ENCODE data around the gene HCFC2. TPM values are rescaled to one million over a fixed set of nuclear protein-coding genes. Genes with fewer than 3 reads are reported as not detected.

HCFC2 gene
- total RNA-seq, 1 donor from 2014 or later: 8.3 TPM

DNA sequence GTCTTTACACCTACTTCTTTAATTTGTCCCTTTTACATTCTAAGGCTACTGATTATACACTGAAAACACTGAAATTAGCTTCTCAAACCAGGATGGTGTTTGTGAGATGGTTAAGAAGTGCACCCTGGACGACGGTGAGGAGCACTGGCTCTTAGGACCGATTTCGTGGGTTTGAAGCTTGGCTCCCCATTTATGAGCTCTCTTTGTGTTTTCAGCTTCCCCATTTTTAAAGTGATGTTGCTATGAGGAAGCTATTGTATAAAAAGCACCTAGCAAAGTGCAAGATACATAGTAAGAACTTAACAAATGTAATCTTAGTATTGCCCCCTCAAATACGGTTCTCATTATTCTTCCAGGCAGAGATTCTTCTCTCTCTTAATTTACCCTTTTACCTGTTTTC is 69.0 kb downstream of the HCFC2 start:
- H3K4me1 Mint-ChIP-seq: peaks cover 31% of the 10 kb centered on the region
- no peak overlapping the region for H3K4me3 Mint-ChIP-seq
- H3K9me3 Mint-ChIP-seq: no peaks in the 10 kb centered on the region
- no peak overlapping the region for H3K27ac Mint-ChIP-seq (ENCODE audit: unreplicated experiment)
- no peak for DNase-seq (ENCODE audit: low read depth, low spot score)
- no peaks in the 10 kb centered on the region for H3K36me3 Mint-ChIP-seq (ENCODE audit: low read depth)
- TF ChIP-seq, protein P1, sequence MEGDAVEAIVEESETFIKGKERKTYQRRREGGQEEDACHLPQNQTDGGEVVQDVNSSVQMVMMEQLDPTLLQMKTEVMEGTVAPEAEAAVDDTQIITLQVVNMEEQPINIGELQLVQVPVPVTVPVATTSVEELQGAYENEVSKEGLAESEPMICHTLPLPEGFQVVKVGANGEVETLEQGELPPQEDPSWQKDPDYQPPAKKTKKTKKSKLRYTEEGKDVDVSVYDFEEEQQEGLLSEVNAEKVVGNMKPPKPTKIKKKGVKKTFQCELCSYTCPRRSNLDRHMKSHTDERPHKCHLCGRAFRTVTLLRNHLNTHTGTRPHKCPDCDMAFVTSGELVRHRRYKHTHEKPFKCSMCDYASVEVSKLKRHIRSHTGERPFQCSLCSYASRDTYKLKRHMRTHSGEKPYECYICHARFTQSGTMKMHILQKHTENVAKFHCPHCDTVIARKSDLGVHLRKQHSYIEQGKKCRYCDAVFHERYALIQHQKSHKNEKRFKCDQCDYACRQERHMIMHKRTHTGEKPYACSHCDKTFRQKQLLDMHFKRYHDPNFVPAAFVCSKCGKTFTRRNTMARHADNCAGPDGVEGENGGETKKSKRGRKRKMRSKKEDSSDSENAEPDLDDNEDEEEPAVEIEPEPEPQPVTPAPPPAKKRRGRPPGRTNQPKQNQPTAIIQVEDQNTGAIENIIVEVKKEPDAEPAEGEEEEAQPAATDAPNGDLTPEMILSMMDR (conservative IDR thresholded peaks at IDR 0.05): no peak
- H3K27me3 Mint-ChIP-seq (ENCODE audit: low read depth): no peaks in the 10 kb centered on the region

DNA sequence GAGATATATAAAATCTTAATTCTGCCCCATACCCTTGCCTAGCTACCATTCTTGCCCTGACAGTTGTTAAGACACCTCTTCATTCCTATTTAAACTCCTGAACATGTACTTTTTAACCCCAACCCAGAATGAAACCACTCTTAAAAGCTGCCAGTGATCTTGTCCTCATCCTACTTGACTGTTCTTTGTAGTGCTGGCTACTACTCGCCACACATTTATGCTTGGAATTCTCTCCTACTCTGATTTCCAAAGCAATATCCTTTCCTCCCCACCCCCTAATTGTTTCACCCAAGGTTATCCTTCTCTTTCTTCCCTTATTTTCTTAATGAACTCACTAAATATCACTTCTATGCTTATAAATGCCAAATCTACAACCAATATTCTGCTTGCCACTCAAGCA is 69.5 kb downstream of the HCFC2 start:
- Mint-ChIP-seq H3K27me3 (ENCODE audit: low read depth) (peaks cover under 1% of the 10 kb centered on the region), H3K4me1 (peaks cover 33% of the 10 kb centered on the region), H3K36me3 (ENCODE audit: low read depth) (no peaks in the 10 kb centered on the region), H3K4me3 (no peak overlapping the region), H3K9me3 (no peaks in the 10 kb centered on the region), H3K27ac (ENCODE audit: unreplicated experiment) (no peak overlapping the region)
- TF ChIP-seq, protein P1 (conservative IDR thresholded peaks at IDR 0.05): no peak
- no peak for DNase-seq (ENCODE audit: low read depth, low spot score)

DNA sequence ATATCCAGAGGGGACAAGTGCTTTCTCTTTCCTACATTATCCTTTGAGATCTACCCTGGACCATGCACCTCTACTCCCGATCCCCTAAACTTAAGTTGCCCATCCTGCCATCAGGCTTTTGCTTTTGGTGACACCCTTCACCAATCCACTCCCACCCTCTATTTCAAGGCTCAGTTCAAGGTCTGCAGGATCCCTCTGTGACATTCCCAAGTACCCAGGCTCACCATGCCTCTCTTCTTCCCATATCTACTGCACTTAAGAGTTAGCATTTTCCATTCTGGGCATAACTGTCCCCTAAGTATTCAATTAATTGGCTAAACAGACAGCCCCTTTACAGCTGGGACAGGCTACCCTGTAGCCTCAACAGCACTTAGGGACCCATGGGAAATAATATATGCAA is 70.6 kb downstream of the HCFC2 start:
- Mint-ChIP-seq H3K36me3 (ENCODE audit: low read depth) (no peaks in the 10 kb centered on the region), H3K27me3 (ENCODE audit: low read depth) (peaks cover 4% of the 10 kb centered on the region), H3K4me1 (peaks cover 35% of the 10 kb centered on the region), H3K27ac (ENCODE audit: unreplicated experiment) (no peak overlapping the region), H3K9me3 (no peaks in the 10 kb centered on the region), H3K4me3 (no peak overlapping the region)
- no peak for DNase-seq (ENCODE audit: low read depth, low spot score)
- TF ChIP-seq, protein P1 (conservative IDR thresholded peaks at IDR 0.05): no peak

DNA sequence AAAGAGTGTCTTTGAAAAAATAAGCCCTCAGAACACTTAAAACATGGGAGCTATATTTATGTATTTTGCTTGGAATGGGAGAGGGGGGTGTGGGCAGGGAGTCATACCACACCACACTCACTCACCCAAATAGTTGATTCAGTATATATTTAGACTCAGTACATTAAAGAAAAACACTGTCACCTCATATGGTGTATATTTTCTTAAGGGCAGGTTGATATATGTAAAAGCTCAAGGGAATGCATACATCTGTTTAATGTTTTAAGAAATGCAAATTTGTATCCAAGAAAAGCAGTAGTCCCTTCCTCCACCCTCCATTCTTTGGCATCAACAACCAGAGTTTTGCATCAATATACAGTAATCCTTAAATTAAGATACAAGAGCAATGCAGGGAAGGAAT is 72.2 kb downstream of the HCFC2 start:
- H3K27me3 Mint-ChIP-seq (ENCODE audit: low read depth): peaks cover 4% of the 10 kb centered on the region
- H3K9me3 Mint-ChIP-seq: no peaks in the 10 kb centered on the region
- TF ChIP-seq, protein P1 (conservative IDR thresholded peaks at IDR 0.05): no peak
- H3K36me3 Mint-ChIP-seq (ENCODE audit: low read depth): no peaks in the 10 kb centered on the region
- peaks cover 30% of the 10 kb centered on the region for H3K4me1 Mint-ChIP-seq
- H3K27ac Mint-ChIP-seq (ENCODE audit: unreplicated experiment): peak overlapping the region; percentile 97
- DNase-seq (ENCODE audit: low read depth, low spot score): no peak
- peak overlapping the region; percentile 94 for H3K4me3 Mint-ChIP-seq

DNA sequence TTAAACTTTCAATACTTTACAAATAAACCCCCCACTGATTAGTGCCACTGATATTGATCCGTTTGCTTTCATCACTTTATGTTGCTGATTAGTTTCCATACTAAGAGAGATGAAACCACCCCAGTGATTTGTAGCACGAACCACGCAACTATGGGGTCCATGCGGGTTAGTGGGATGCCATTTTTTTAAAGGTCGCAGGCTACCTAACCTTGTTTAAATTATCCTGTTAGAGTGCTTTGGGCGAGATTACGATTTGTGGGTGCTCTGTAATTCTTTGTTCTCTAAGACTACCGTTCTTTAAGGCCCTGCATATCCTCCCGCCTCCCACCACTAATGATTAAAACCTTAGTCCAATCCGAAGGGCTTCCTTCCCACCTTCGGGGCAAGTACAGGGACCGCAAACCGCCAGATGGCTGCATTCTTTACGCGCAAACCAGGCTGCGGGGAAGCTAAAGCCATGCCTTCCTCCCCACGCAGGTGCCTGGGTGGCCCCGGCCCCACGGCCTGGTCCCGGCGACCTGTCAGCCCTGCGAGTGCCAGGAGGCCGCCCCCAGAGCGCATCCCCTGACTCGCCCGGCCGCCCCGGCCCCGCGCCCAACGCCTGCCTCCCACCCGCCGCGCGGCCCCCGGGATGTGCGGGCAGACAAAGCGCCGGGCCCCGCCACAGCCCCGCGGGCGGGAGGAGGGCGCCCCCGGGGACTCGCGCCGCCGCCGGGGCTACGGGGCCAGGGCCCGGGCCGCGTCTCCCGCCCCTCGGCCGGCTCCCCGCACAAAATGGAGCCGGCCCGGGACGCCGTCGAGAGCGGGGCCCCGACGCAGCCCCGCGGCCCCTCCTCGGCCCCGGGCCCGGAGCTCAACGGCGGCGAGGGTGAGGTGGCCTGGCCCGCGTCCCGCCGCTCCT is 72.9 kb downstream of the HCFC2 start:
- TF ChIP-seq, protein P1 (conservative IDR thresholded peaks at IDR 0.05): no peak
- peak; percentile 24 for DNase-seq (ENCODE audit: low read depth, low spot score)
- Mint-ChIP-seq H3K36me3 (ENCODE audit: low read depth) (no peaks in the 10 kb centered on the region), H3K27me3 (ENCODE audit: low read depth) (peaks cover 4% of the 10 kb centered on the region), H3K9me3 (no peaks in the 10 kb centered on the region), H3K4me3 (peak overlapping the region; percentile 94), H3K27ac (ENCODE audit: unreplicated experiment) (peak overlapping the region; percentile 97), H3K4me1 (peaks cover 27% of the 10 kb centered on the region)

Measured in neural crest cell (in vitro differentiated cells).